Common myeloid progenitor, CD34-positive (primary cell): ENCODE measurements around the gene FAM53A.
A peak's percentile ranks its signal among the peaks of the same experiment; 100 is the strongest.

ENCODE experiments used
- CTCF ChIA-PET: fragments of 350-600 bp; sonication (Branson Sonifier 250); formaldehyde crosslinking; loops from one replicate; lab custom pipeline; 2021; ENCODE audit warnings: antibody characterized with exemption; lab: Charles Lee
- POLR2A ChIA-PET: fragments of 350-600 bp; sonication (Branson Sonifier 250); formaldehyde crosslinking; loops from one replicate; lab custom pipeline; 2021; ENCODE audit warnings: antibody characterized with exemption; lab: Charles Lee
- DNase-seq, 3 donors: peaks; one replicate each; pipeline versions ENCODE4 v3.0.0 to v3.0.0-alpha.2; 2013
- H3K27ac ChIP-seq, 2 experiments: 1 replicate in 1 of 2; 2 replicates in 1 of 2; pipeline ENCODE4 v1.7.0; 2013; ENCODE audit warnings: inconsistent platforms in 2 of 2, low read length in 2 of 2, mild to moderate bottlenecking in 2 of 2, low read depth in 1 of 2, moderate library complexity in 1 of 2; ENCODE audit not compliant: severe bottlenecking in 2 of 2, insufficient read depth in 1 of 2, poor library complexity in 1 of 2
- H3K27me3 ChIP-seq, 5 experiments: replicated peaks in 2 of 5; 1 replicate in 3 of 5; 2 replicates in 2 of 5; pipeline versions ENCODE4 v1.6.1 to v1.7.0; 2013; ENCODE audit warnings: low read length in 4 of 5, mild to moderate bottlenecking in 2 of 5, moderate library complexity in 2 of 5, inconsistent platforms in 1 of 5; ENCODE audit not compliant: insufficient read depth in 5 of 5, control insufficient read depth in 4 of 5
- H3K36me3 ChIP-seq, 4 experiments: 1 replicate in 2 of 4; 2 replicates in 2 of 4; pipeline versions ENCODE4 v1.6.1 to v1.7.0; 2013; ENCODE audit warnings: low read length in 3 of 4, control low read depth in 1 of 4, mild to moderate bottlenecking in 1 of 4; ENCODE audit not compliant: control insufficient read depth in 4 of 4, insufficient read depth in 4 of 4
- H3K4me1 ChIP-seq, 4 experiments: 1 replicate in 3 of 4; 2 replicates in 1 of 4; pipeline versions ENCODE4 v1.6.1 to v1.7.1; 2013; ENCODE audit warnings: low read length in 3 of 4, mild to moderate bottlenecking in 3 of 4, control low read depth in 1 of 4, inconsistent platforms in 1 of 4, moderate library complexity in 1 of 4; ENCODE audit not compliant: control insufficient read depth in 4 of 4, insufficient read depth in 4 of 4; ENCODE audit errors: control extremely low read depth in 1 of 4
- H3K4me3 ChIP-seq, 7 experiments: 1 replicate in 4 of 7; 2 replicates in 3 of 7; pipeline versions ENCODE4 v1.5.1 to v1.7.0; 2013; ENCODE audit warnings: mild to moderate bottlenecking in 7 of 7, low read length in 6 of 7, moderate library complexity in 6 of 7, inconsistent platforms in 2 of 7, low read depth in 2 of 7, control low read depth in 1 of 7; ENCODE audit not compliant: insufficient read depth in 4 of 7, control insufficient read depth in 1 of 7; ENCODE audit errors: extremely low read depth in 1 of 7
- H3K9me3 ChIP-seq, 5 experiments: 1 replicate in 4 of 5; 2 replicates in 1 of 5; pipeline versions ENCODE4 v1.6.1 to v1.7.1; 2013; ENCODE audit warnings: low read length in 4 of 5, mild to moderate bottlenecking in 2 of 5, inconsistent platforms in 1 of 5, low read depth in 1 of 5, moderate library complexity in 1 of 5; ENCODE audit not compliant: control insufficient read depth in 4 of 5, insufficient read depth in 2 of 5; ENCODE audit errors: control extremely low read depth in 1 of 5
- WGBS: methylation state at CpG from one replicate; pipeline ENCODE4 v1.1.5; 2013; ENCODE audit not compliant: insufficient coverage; 5-methylcytosine and 5-hydroxymethylcytosine counted together

FAM53A gene

DNA sequence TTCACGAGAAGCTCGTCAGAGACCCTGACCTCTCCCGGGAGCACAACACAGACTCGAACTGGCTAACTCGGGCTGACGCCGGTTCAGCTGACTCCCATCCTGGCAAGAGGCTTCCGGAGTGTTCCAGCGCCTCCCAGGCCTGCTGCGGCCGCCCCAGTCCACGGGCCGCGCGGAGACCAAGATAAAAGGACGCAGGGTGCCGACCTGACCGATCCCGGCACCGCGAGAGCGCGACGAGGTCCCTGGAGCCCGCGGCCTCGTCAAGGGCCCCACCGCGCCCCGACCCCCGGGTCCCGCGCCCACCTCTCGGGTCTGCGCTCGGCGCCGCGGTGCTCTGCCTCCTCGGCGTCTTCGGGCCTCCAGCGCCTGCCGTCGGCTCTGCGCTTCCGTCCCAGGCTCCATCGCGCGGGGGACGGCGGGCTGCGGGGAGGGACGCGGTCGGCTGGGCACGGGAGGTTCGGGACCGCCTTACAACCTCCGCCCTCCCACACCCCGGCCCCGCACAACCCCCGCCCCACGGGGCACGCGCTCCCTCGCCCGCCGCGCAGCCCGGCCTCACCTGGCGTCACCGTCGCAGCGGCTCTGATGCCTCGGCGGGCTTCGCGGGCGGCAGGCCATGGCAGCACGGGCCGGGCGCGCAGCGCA lies 27.6 kb upstream of the FAM53A start:
- peak overlapping the region; percentile 79 to 98 (median 91) for H3K4me3 ChIP-seq
- peak overlapping the region; percentile 94 to 97 for H3K27ac ChIP-seq
- no peaks in the 10 kb centered on the region for H3K27me3 ChIP-seq
- H3K9me3 ChIP-seq, result no peaks in the 10 kb centered on the region
- POLR2A ChIA-PET, result interaction anchor here (0.8 to 2.1 kb wide), 6 partner anchors 8 to 21 kb away, joined by 3 to 22 read pairs (median 8); partner anchors contain the start of genes TACC3 and TMEM129
- peaks cover 10 to 57% (median 52%) of the 10 kb centered on the region in 4 experiments for H3K4me1 ChIP-seq
- H3K36me3 ChIP-seq, result peaks cover 0 to 34% (median 8%) of the 10 kb centered on the region in 4 experiments
- WGBS, result 0% methylated on average over 42 of the region's 85 CpGs
- CTCF ChIA-PET, result interaction anchor here (7.1 to 29.6 kb wide), 2 partner anchors 14 to 19 kb away, joined by 88 to 705 read pairs; partner anchors contain the start of genes TACC3 and TMEM129
- DNase-seq, result peak in 2 of 3 donors; percentile 29 to 47

GRCh38 chr4:1711055-1711570 lies 27.0 kb upstream of the FAM53A start:
- Histone ChIP-seq H3K27ac (peak overlapping the region; percentile 94 to 97), H3K4me1 (peaks cover 10 to 51% (median 47%) of the 10 kb centered on the region in 4 experiments), H3K27me3 (no peaks in the 10 kb centered on the region), H3K9me3 (no peaks in the 10 kb centered on the region), H3K36me3 (peaks cover 0 to 34% (median 9%) of the 10 kb centered on the region in 4 experiments), H3K4me3 (peak overlapping the region; percentile 79 to 98 (median 91))
- POLR2A ChIA-PET, result interaction anchor here (1.4 to 2.1 kb wide), 4 partner anchors 10 to 18 kb away, joined by 7 to 22 read pairs (median 13); partner anchors contain the start of genes TACC3 and TMEM129
- DNase-seq, result peak in 1 of 3 donors; percentile 43
- CTCF ChIA-PET, result interaction anchor here (7.1 to 29.6 kb wide), 2 partner anchors 15 to 19 kb away, joined by 88 to 705 read pairs; partner anchors contain the start of genes TACC3 and TMEM129
- 9% methylated on average over 18 of the region's 22 CpGs for WGBS

DNA sequence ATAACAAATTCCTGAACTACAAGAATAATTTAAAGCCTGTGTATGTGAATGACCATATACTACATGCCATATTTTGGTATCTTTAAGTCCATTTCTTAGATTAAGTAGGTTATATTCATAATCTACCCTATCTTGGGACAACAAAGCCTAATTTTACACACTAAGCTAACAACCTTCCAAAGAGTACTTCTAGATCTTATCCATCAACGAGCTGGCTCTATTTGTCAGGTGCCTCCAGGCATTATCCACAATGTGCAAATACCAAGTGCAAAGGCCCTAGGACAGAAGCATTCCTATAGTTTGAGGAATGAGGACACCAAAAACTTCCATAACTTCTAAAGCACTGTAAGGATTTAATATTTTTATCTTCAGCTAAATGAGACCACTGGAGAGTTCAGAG lies 24.5 kb upstream of the FAM53A start:
- Histone ChIP-seq H3K36me3 (peaks cover 2 to 46% (median 22%) of the 10 kb centered on the region in 4 experiments), H3K4me3 (no peak overlapping the region), H3K9me3 (no peaks in the 10 kb centered on the region), H3K27ac (peak overlapping the region in 1 of 2 experiments; percentile 43), H3K4me1 (peaks cover 0 to 26% (median 21%) of the 10 kb centered on the region in 4 experiments), H3K27me3 (no peaks in the 10 kb centered on the region)
- 100% methylated on average over 1 of the region's 1 CpG for WGBS
- POLR2A ChIA-PET, result interaction anchor here (0.6 to 2.6 kb wide), 3 partner anchors 11 to 23 kb away, joined by 3 to 7 read pairs (median 4); no protein-coding TSS in a partner anchor
- CTCF ChIA-PET, result interaction anchor here (0.9 to 29.6 kb wide), 5 partner anchors 9 to 29 kb away, joined by 3 to 705 read pairs (median 24); partner anchors contain the start of genes TACC3 and TMEM129
- DNase-seq, result no peak

GRCh38 chr4:1706358-1706757 lies 22.2 kb upstream of the FAM53A start:
- no peak for DNase-seq
- WGBS, result 97% methylated on average over 6 of the region's 6 CpGs
- ChIA-PET CTCF (interaction anchor here (1.3 to 29.6 kb wide), 3 partner anchors 11 to 20 kb away, joined by 3 to 705 read pairs (median 67); partner anchors contain the start of genes TACC3 and TMEM129), POLR2A (no interaction called here)
- H3K4me1 ChIP-seq, result peaks cover 0 to 17% (median 11%) of the 10 kb centered on the region in 4 experiments
- H3K27me3 ChIP-seq, result no peaks in the 10 kb centered on the region
- H3K9me3 ChIP-seq, result no peaks in the 10 kb centered on the region
- no peak overlapping the region for H3K4me3 ChIP-seq
- H3K27ac ChIP-seq, result no peak overlapping the region
- H3K36me3 ChIP-seq, result peaks cover 11 to 66% (median 41%) of the 10 kb centered on the region in 4 experiments

DNA sequence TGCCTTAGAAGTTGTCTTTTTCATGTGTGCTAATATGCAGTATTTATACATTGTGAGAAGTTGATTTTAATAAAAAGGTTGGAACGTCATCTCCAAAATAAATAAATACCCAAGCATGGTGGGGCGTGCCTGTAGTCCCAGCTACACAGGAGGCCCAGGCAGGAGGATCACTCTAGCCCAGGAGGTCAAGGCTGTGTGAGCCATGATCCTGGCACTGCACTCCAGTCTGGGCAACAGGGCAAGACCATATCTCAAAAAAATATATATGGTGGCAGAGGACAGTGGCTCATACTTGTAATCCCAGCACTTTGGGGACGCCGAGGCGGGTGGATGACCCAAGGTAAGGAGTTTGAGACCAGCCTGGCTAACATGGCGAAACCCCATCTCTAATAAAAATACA lies 21.6 kb upstream of the FAM53A start:
- POLR2A ChIA-PET, result no interaction called here

GRCh38 chr4:1703867-1704266 lies 19.8 kb upstream of the FAM53A start:
- no peak overlapping the region for H3K27ac ChIP-seq
- DNase-seq, result no peak
- H3K36me3 ChIP-seq, result peaks cover 13 to 77% (median 52%) of the 10 kb centered on the region in 4 experiments
- no peak overlapping the region for H3K4me3 ChIP-seq
- ChIA-PET CTCF (interaction anchor here (6.4 to 29.6 kb wide), 2 partner anchors 11 to 22 kb away, joined by 67 to 705 read pairs; partner anchors contain the start of genes TACC3 and TMEM129), POLR2A (interaction anchor here (1.0 kb wide), 1 partner anchor 8 kb away, joined by 3 read pairs; the partner anchor contains the start of gene SLBP)
- H3K27me3 ChIP-seq, result no peaks in the 10 kb centered on the region
- 100% methylated on average over 1 of the region's 1 CpG for WGBS
- H3K4me1 ChIP-seq, result no peaks in the 10 kb centered on the region
- no peaks in the 10 kb centered on the region for H3K9me3 ChIP-seq

More for the DNA sequence above, 21.6 kb upstream of the FAM53A start:
- Histone ChIP-seq H3K4me1 (peaks cover 0 to 10% (median 5%) of the 10 kb centered on the region in 4 experiments), H3K9me3 (no peaks in the 10 kb centered on the region), H3K27me3 (no peaks in the 10 kb centered on the region), H3K4me3 (no peak overlapping the region), H3K36me3 (peaks cover 11 to 69% (median 44%) of the 10 kb centered on the region in 4 experiments), H3K27ac (no peak overlapping the region)
- DNase-seq, result no peak
- WGBS, result 100% methylated on average over 4 of the region's 6 CpGs
- CTCF ChIA-PET, result interaction anchor here (1.3 to 29.6 kb wide), 3 partner anchors 10 to 20 kb away, joined by 3 to 705 read pairs (median 67); partner anchors contain the start of genes TACC3 and TMEM129
